K562 (cell line): ENCODE results near the gene SRGAP3. TPM values are rescaled to one million over a fixed set of nuclear protein-coding genes. Genes with fewer than 3 reads are reported as not detected.

Source experiments
- ATAC-seq: fragments of 200-7000 bp; cut with Tn5 transposase; 3 replicates; pipeline ENCODE4 v1.9.1; 2020; ENCODE audit warnings: moderate library complexity
- BruUV-seq: library from RNA; stranded (reverse); fragments of 400-500 nt; replicated peaks from 2 replicates; lab custom pipeline; 2021; lab: Mats Ljungman, UMichigan
- CTCF ChIA-PET: fragments of 300-600 bp; formaldehyde crosslinking; extraction: SDS; loops from one replicate; lab custom pipeline; 2021; ENCODE audit warnings: low intra/inter-chr PET ratio; lab: Yijun Ruan, JAX
- POLR2A ChIA-PET: fragments of 300-600, 350-650 bp; sonication (Branson Sonifier 250); formaldehyde crosslinking; extraction: SDS; loops from one replicate; lab custom pipeline; 2021; ENCODE audit warnings: antibody characterized with exemption, inconsistent platforms; lab: Yijun Ruan, JAX
- DNase-seq, 4 experiments: peaks; one replicate each; pipeline versions ENCODE4 v3.0.0 to v3.0.0-alpha.2; 2011 to 2018; ENCODE audit warnings: low spot score in 3 of 4, mixed read lengths in 3 of 4; ENCODE audit errors: extremely low read depth in 1 of 4
- FAIRE-seq: peaks from 2 replicates; lab custom pipeline; 2011; peaks lifted over from hg19 to GRCh38; lab: Jason Lieb, UNC
- H2AFZ ChIP-seq: 2 replicates; pipeline ENCODE4 v1.6.0; 2011; ENCODE audit warnings: low read depth, low read length, control low read depth, inconsistent platforms
- H3K27ac ChIP-seq: fragments of 200-600 bp; 3 replicates; pipeline ENCODE4 v1.8.0; 2011; ENCODE audit warnings: low read depth, mild to moderate bottlenecking, control low read depth, inconsistent platforms, low read length, moderate library complexity, mixed read lengths; ENCODE audit errors: extremely low read depth
- H3K27me3 ChIP-seq, 2 experiments: fragments of 300-600 bp in 1 of 2; 2 replicates in 1 of 2; 3 replicates in 1 of 2; pipeline versions ENCODE4 v1.6.0 to v1.8.0; 2011; ENCODE audit warnings: inconsistent platforms in 2 of 2, low read length in 2 of 2, mild to moderate bottlenecking in 1 of 2, mixed read lengths in 1 of 2, moderate library complexity in 1 of 2; ENCODE audit not compliant: control insufficient read depth in 2 of 2, insufficient read depth in 2 of 2
- H3K36me3 ChIP-seq: fragments of 300-600 bp; 3 replicates; pipeline ENCODE4 v1.8.0; 2011; ENCODE audit warnings: mild to moderate bottlenecking, low read length, inconsistent platforms; ENCODE audit not compliant: control insufficient read depth, insufficient read depth
- H3K4me1 ChIP-seq, 2 experiments: fragments of 200-600 bp in 1 of 2; replicated peaks in 1 of 2; 2 replicates in 1 of 2; 3 replicates in 1 of 2; pipeline versions ENCODE4 v1.5.1 to v1.8.0; 2011; ENCODE audit warnings: inconsistent platforms in 2 of 2, low read length in 2 of 2, mild to moderate bottlenecking in 1 of 2, mixed read lengths in 1 of 2, moderate library complexity in 1 of 2; ENCODE audit not compliant: control insufficient read depth in 2 of 2, insufficient read depth in 2 of 2
- H3K4me2 ChIP-seq: 2 replicates; pipeline ENCODE4 v1.6.1; 2011; ENCODE audit warnings: low read length, control low read depth, inconsistent platforms, mixed read lengths; ENCODE audit not compliant: insufficient read depth
- H3K4me3 ChIP-seq: fragments of 200-600 bp; sonication (generic), shearing (Covaris generic); 2 replicates; pipeline ENCODE4 v1.5.1; 2016; ENCODE audit warnings: control low read depth, inconsistent platforms
- H3K79me2 ChIP-seq: fragments of 200-600 bp; 3 replicates; pipeline ENCODE4 v1.8.0; 2011; ENCODE audit warnings: low read length, inconsistent platforms; ENCODE audit not compliant: control insufficient read depth, insufficient read depth
- H3K9ac ChIP-seq, 2 experiments: 2 replicates each; pipeline versions ENCODE4 v1.6.0 to v1.6.1; 2011; ENCODE audit warnings: low read depth in 2 of 2, low read length in 2 of 2, control low read depth in 1 of 2, inconsistent platforms in 1 of 2, mild to moderate bottlenecking in 1 of 2, mixed read lengths in 1 of 2; ENCODE audit not compliant: insufficient read depth in 1 of 2
- H3K9me1 ChIP-seq: one replicate; pipeline ENCODE4 v1.6.0; 2011; ENCODE audit warnings: inconsistent platforms, mild to moderate bottlenecking, low read length, moderate library complexity; ENCODE audit not compliant: control insufficient read depth, insufficient read depth
- H3K9me3 ChIP-seq: replicated peaks from 2 replicates; pipeline ENCODE4 v1.5.1; 2011; ENCODE audit warnings: low read depth, low read length, inconsistent platforms; ENCODE audit not compliant: control insufficient read depth, insufficient read depth
- H4K20me1 ChIP-seq: replicated peaks from 2 replicates; pipeline ENCODE4 v1.6.1; 2011; ENCODE audit warnings: low read length, inconsistent platforms, mixed read lengths; ENCODE audit not compliant: control insufficient read depth, insufficient read depth
- ILK ChIP-seq: fragments of 450-650 bp; IDR thresholded peaks from 2 replicates; pipeline ENCODE4 v1.6.1; 2016; ENCODE audit warnings: missing genetic modification characterization, low read depth, mild to moderate bottlenecking, missing compliant biosample characterization, moderate library complexity, borderline replicate concordance
- KDM1A ChIP-seq, 2 experiments: fragments of 450-650 bp; IDR thresholded peaks; 2 replicates each; pipeline ENCODE4 v1.6.1; 2016; ENCODE audit warnings: mild to moderate bottlenecking in 2 of 2
- PRPF4 ChIP-seq: fragments of 200-400 bp; formaldehyde crosslinking; IDR thresholded peaks from one replicate; pipeline ENCODE4 v1.6.1; 2017; ENCODE audit warnings: low read length, low read depth, mild to moderate bottlenecking; ENCODE audit not compliant: insufficient read depth, poor library complexity, severe bottlenecking
- RUNX1 ChIP-seq: sonication (generic); IDR thresholded peaks from 2 replicates; pipeline ENCODE4 v1.6.1; 2016; ENCODE audit warnings: antibody characterized with exemption, low read depth
- WGBS: fragments of 100-300 bp; shearing (Covaris generic); methylation state at CpG from one replicate; pipeline ENCODE4 v1.1.6; 2016; ENCODE audit warnings: low coverage, mixed read lengths; ENCODE audit not compliant: insufficient coverage; ENCODE audit errors: missing lambda C conversion rate; 5-methylcytosine and 5-hydroxymethylcytosine counted together
- in situ Hi-C: fragments of 300-500 bp; cut with MboI; formaldehyde crosslinking; loops from 4 replicates; pipeline ENCODE4 v1.15.0; 2018; ENCODE audit warnings: inconsistent platforms, mixed read lengths
- intact Hi-C: fragments of 100-400 bp; cut with micrococcal nuclease; formaldehyde crosslinking; loops from 2 replicates; pipeline ENCODE4 v1.14.2; 2022
- polyA plus RNA-seq, 8 experiments: library from polyadenylated mRNA; depleted of rRNA in 4 of 8; stranded (reverse) in 5 of 8; unstranded in 3 of 8; fragments of >200 nt; fragmentation: Nextera tagmentation in 2 of 8; fragmentation: Illumina TruSeq in 1 of 8; extraction: Ambion mirVana in 2 of 8; extraction: Trizol in 1 of 8; gene quantifications; 2 replicates each; pipeline versions ENCODE4 v1.2.1 to v1.2.3, GENCODE V29; 2011 to 2014; ENCODE audit warnings: inconsistent platforms in 1 of 8, missing spikeins in 1 of 8
- total RNA-seq, 7 experiments: library from RNA; depleted of rRNA in 6 of 7; stranded (reverse); fragments of >200 nt in 6 of 7; fragmentation: Illumina TruSeq in 2 of 7; extraction: Trizol in 2 of 7; gene quantifications; 2 replicates each; pipeline versions ENCODE4 v1.2.1 to v1.2.3, GENCODE V29; 2011 to 2021; ENCODE audit warnings: low replicate concordance in 1 of 7
- TF ChIP-seq, protein P1 (sequence below): fragments of 250-450 bp; sonication (Bioruptor Pico); IDR thresholded peaks from 2 replicates; pipeline ENCODE4 v1.5.0; 2022; ENCODE audit warnings: mild to moderate bottlenecking

The SRGAP3 gene
- total and polyA plus RNA-seq, 9 of the 15 experiments (the other 6 are each of a cell fraction or from before 2014, with no cell fraction given) = 0.11 to 0.85 (median 0.35) TPM; not detected in 2

DNA sequence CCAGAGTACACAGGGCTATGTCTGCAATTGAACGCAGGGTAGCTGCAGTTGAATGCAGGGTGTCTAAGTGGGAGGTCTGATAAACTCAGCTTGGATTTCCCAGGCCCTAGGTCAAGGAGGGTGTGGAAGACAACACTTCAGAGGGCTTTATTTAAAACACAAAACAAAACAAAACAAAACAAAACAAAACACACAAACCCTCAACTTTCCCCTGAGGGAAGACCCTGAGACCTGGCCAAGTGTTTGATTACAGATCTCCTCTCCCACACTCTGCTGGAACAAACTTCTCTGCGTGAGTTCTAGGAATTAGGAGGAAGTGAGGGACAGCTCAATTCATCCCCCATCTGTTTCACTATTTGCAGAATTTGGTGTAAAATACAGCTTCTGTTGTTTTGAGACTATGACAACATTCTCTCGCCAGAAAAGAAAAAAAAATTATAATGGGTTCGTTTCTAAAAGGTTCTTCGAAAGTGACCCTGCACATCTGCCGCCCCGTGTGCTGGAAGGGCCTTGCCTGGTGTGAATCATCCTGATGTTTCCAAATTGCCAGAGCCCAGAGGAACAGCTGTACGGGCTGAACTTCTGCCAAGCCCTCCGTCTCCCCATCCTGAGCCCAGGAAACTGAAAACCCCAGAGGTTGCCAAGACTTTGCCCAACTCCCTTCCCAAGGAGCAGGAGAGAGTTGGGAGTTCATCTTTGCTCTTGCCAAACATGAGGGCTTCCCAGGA is 212.9 kb downstream of the SRGAP3 start:
- TF ChIP-seq, protein P1, sequence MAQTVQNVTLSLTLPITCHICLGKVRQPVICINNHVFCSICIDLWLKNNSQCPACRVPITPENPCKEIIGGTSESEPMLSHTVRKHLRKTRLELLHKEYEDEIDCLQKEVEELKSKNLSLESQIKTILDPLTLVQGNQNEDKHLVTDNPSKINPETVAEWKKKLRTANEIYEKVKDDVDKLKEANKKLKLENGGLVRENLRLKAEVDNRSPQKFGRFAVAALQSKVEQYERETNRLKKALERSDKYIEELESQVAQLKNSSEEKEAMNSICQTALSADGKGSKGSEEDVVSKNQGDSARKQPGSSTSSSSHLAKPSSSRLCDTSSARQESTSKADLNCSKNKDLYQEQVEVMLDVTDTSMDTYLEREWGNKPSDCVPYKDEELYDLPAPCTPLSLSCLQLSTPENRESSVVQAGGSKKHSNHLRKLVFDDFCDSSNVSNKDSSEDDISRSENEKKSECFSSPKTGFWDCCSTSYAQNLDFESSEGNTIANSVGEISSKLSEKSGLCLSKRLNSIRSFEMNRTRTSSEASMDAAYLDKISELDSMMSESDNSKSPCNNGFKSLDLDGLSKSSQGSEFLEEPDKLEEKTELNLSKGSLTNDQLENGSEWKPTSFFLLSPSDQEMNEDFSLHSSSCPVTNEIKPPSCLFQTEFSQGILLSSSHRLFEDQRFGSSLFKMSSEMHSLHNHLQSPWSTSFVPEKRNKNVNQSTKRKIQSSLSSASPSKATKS (CRISPR knock-in tag) = no peak
- no peak for TF ChIP-seq PRPF4
- TF ChIP-seq KDM1A (IDR thresholded peaks at IDR 0.05) = no peak
- no peak for TF ChIP-seq RUNX1
- TF ChIP-seq ILK (tag) = no peak
- ChIA-PET POLR2A (interaction anchor here (1.1 kb wide), 1 partner anchor 10 kb away, joined by 3 read pairs; no protein-coding TSS in a partner anchor), CTCF (no interaction called here)
- Histone ChIP-seq H2AFZ (no peak overlapping the region), H3K36me3 (no peaks in the 10 kb centered on the region), H3K4me1 (peaks cover 0 to 5% of the 10 kb centered on the region in 2 experiments; a peak in 1 of 5 replicates), H3K9me3 (no peaks in the 10 kb centered on the region), H3K27ac (no peak overlapping the region), H3K27me3 (peaks cover 15 to 48% of the 10 kb centered on the region in 2 experiments; a peak in 4 of 5 replicates), H3K9ac (no peak overlapping the region), H3K4me3 (no peak overlapping the region), H3K9me1 (no peaks in the 10 kb centered on the region), H3K4me2 (no peak overlapping the region), H4K20me1 (peaks cover 6% of the 10 kb centered on the region; the same call in 1 of the 2 replicates), H3K79me2 (no peaks in the 10 kb centered on the region)
- FAIRE-seq (no peak), ATAC-seq (no peak), DNase-seq (no peak)
- in situ Hi-C loops (no loop called here), intact Hi-C loops (no loop called here)
- no TSS peak for BruUV-seq
- 1% methylated on average over 9 of the region's 9 CpGs for WGBS
